HG03457 (cell line): ENCODE results near the gene ARHGDIA.

Experiments
- ATAC-seq: cut with Tn5 transposase; IDR thresholded peaks from one replicate; pipeline ENCODE4 v1.9.1; 2021; ENCODE audit warnings: moderate number of reproducible peaks; ENCODE audit not compliant: unreplicated experiment

The ARHGDIA gene

GRCh38 chr17:81906476-81907218, 35.5 kb upstream of the ARHGDIA start:
- ATAC-seq = no peak

DNA sequence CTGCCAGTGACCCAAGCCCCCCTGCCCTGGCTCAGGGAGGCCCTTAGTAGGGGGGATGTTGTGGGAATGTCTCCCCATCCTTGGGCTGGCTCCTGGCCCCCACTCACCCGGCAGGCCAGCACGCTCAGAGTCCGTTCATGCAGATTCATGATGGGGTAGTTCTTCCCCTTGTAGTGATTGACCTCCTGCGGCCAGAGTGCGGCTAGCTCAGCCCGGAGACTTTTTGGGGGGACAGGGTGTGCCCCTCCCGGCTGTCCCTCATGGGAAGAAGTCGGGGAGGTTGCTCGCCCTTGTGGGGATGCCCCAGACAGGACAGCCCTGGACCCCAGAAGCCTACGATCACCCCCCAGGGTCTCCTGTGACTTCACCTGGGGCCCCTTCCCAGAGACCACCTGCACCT, 34.9 kb upstream of the ARHGDIA start:
- ATAC-seq = no peak

- ATAC-seq = no peak
Measured at GRCh38 chr17:81905424-81905875, 34.3 kb upstream of the ARHGDIA start.

DNA sequence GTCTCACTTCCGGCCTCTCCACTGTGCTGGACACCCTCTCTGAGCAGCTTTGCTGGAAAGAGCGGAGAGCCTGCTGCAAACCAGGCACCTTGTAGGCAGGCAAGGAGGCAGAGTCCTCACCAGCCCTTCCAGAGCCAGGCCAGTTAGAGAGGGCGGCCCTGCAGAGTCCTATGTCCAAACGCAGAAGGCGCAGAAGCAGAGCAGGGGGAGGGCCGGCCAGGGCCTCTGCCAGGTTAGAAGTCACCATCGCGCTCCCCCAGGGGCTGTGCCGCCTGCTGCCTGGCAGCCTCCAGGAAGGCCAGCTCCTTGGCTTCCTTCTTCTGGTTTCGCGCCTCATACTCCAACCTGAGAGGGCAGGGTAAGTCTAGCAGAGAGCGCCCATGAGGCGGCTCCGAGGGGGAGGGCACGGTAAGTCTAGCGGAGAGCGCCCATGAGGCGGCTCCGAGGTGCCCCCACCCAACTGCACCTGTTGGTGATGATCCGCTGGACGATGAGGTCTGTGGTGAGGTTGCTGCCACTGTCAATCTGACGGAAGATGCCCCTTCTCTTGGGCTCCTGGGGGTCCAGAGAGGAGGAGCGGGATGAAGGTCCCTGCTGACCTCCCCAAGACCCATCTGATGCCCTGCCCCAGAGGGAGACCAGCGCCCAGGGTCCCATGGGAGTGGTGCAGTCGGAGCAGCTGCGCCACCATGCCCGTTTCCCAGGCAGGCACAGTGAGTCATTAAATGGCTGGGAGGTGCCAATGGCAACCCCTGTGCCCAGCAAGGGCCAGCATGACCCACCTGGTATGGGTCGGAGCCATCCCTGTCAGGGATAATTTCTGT, 33.7 kb upstream of the ARHGDIA start:
- no peak for ATAC-seq

DNA sequence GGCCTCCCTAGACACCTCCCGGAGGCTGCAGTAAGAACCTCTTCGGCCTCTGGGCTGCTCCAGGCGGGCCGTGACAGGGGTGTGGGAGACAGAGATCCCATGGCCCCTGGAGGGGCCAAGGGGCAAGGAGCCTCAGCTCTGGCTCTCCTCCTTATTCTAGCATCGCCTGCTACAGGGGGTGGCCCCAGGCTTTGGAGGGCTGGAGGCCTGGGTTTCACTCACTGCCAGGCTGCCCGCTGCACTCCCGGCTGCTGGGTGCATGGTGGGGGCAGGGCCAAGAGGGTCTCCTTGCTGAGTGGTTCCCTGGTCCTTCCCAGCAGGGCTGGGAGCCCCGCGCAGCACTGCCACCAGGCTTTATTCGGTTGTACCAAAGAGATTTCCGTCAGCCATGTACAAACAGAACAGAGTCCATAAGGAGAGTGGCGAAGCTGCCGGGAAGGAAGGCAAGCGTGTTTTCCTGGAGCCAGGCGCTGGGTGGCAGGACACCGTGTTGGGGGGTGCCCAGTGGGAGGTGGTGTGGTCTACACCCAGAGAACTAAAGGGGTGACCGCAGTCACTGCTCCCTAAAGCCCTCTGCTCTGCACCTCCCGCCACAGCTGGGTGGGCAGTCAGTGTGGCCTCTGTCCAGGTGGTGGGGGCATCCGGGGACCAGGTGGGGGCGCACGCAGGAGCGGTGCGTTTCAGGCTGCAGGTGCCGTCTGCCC, 32.9 kb upstream of the ARHGDIA start:
- no peak for ATAC-seq

DNA sequence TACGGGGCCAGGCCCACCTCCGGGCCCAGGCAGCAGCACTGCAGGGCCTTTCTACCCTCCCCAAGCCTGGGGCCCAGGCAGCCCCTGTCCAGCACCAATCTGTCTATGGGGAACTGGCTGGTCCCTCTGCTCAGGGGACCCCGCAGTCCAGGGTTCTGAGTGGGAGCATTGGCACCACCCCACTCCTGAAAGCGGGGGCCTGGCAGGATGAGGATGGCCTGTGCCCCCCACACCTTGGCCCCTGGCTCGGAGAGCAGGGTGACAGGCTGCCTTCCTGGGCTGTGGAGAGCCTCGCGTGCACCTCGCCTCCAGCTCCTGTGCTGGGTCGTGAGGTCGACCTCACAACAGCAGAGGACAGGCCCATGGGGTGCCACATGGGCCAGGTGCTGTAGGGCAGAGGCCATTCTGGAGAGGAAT, 32.3 kb upstream of the ARHGDIA start:
- ATAC-seq = no peak

DNA sequence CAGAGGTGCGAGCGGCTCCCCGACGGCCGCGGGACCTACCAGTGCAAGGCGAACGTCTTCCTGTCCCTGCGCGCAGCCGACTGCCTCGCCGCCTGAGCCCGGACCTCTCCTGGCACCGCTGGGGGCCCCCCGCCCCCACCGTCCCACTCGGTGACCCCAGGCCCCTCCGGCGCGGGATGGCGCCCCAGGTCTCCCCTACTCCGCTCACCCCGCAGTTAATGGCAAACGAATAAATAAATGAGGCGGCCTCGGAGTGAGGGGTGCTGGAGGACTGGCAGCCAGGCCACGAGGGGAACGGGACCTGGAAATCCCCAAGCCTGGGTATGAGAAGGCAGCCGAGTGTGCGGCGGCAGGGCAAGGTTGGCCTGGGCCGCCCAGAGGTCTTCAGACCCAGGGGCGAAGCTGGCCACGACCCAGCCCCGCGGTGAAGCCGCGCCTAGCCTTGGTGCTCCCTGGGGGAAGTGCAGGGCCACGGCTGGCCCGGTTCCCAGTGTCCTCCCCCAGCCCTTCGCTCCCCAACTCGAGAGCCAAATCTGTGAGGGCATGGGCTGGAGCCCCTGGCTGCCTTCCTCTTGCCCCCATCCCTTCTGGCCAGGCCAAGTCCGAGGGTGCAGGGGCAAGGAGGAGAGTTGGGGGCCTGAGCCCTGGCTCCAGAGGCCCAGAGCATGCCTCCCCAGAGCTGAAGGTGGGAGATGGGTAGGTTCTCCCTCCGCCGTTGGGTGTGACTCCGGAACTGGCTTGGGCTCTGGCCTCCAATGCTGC, 31.7 kb upstream of the ARHGDIA start:
- ATAC-seq = no peak

GRCh38 chr17:81902023-81902652, 31.0 kb upstream of the ARHGDIA start, which contains the start of gene NPB:
TSS of gene NPB (plus strand) at chr17:81902238. CDS start at chr17:81902278, 40 bp downstream.
- no peak for ATAC-seq

GRCh38 chr17:81901167-81902022, 30.3 kb upstream of the ARHGDIA start:
- ATAC-seq = no peak

- ATAC-seq = no peak
Measured at GRCh38 chr17:81900181-81900820, 29.2 kb upstream of the ARHGDIA start.

GRCh38 chr17:81899514-81900166, 28.5 kb upstream of the ARHGDIA start:
- no peak for ATAC-seq

GRCh38 chr17:81898885-81899284, 27.7 kb upstream of the ARHGDIA start:
- no peak for ATAC-seq

- no peak for ATAC-seq
Measured at GRCh38 chr17:81898029-81898866, 27.1 kb upstream of the ARHGDIA start.

- no peak for ATAC-seq
Measured at GRCh38 chr17:81895400-81895799, 24.3 kb upstream of the ARHGDIA start.

DNA sequence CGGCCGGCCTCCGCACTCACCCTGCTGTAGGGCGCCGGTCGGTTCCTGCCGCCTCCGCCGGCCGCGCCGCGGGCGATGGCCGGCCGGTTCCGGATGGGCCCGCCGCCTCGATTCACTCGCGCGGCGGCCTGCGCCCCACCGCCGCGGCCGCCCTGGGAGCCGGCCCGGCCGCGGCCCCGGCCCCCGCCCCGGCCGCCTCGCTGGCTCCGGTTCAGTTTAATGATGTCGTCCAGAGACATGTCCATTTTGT, 20.1 kb upstream of the ARHGDIA start:
- peak; percentile 23 for ATAC-seq

DNA sequence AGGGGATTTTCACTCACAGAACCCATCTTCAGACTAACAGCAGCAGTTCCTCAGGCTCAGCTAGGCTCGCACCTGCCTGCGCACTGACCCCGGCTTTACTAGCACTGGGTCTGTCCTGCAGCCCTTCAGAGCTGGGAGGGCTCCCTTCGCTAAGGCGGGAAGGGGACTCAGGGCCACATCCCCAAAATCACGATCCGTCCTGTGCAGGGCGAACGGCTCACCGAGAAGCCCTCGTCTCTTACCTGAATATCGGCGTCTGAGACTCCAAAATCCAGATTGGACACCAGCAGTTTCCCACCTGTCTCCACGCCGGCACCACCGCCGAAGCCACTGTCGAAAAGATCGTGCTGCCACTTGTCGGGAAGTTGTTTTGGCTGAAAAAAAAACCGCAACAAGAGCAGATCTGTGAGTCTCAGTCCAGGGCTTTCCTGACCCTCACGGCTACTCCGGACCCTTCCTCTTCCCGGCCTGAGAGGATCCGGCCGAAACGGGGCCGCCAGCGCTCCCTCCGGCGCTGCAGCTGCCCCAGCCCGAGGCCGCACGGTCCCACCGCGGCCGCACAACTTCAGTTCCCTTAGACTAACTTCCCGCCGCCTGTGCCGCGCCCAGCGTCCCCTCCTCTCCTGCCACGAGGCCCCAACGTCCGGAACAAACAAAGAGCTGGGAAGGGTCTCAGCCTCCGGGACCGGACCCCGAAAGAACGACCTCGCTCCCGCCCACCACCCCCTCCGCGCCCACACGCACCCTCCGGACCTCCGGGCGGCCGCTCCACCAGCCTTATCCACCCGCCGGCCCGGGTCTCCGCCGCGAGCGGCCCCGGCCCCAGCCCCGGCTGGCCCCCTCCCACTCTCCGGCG, 19.5 kb upstream of the ARHGDIA start:
- no peak for ATAC-seq

GRCh38 chr17:81889602-81890001, 18.5 kb upstream of the ARHGDIA start:
- no peak for ATAC-seq
